Upper lobe of right lung (tissue), 1 donor: Measurements from ENCODE around the gene NRAS. TPM values are rescaled to one million over a fixed set of nuclear protein-coding genes. Genes with fewer than 3 reads are reported as not detected.

Experiments used
- ATAC-seq: fragments of 200-7000 bp; cut with Tn5 transposase; one replicate; pipeline ENCODE4 v1.9.1; 2020; ENCODE audit warnings: mild to moderate bottlenecking, moderate library complexity
- DNase-seq: peaks from one replicate; pipeline ENCODE4 v3.0.0-alpha.2; 2020
- H3K27ac ChIP-seq: fragments of 200-600 bp; one replicate; pipeline ENCODE4 v1.8.0; 2022
- H3K27me3 ChIP-seq: fragments of 200-600 bp; one replicate; pipeline ENCODE4 v1.8.0; 2022; ENCODE audit warnings: mild to moderate bottlenecking
- H3K36me3 ChIP-seq: fragments of 200-600 bp; one replicate; pipeline ENCODE4 v1.8.0; 2022
- H3K4me1 ChIP-seq: fragments of 200-600 bp; one replicate; pipeline ENCODE4 v1.8.0; 2022
- H3K4me3 ChIP-seq: fragments of 200-600 bp; one replicate; pipeline ENCODE4 v1.8.0; 2022; ENCODE audit warnings: mild to moderate bottlenecking
- H3K9me3 ChIP-seq: fragments of 200-600 bp; one replicate; pipeline ENCODE4 v1.8.0; 2022
- intact Hi-C: fragments of 100-400 bp; cut with DNase I; formaldehyde crosslinking; loops from one replicate; pipeline ENCODE4 v1.11.0; 2022
- total RNA-seq: library from RNA; stranded (reverse); fragmentation: NEBNext Ultra II Directional; extraction: Animal tissue kit (Norgen Biotek cat#: 25700); gene quantifications from one replicate; pipeline ENCODE4 v1.2.1, GENCODE V29; 2021
- TF ChIP-seq, protein P1 (sequence below): fragments of 200-600 bp; IDR thresholded peaks from one replicate; pipeline ENCODE4 v1.8.0; 2022; ENCODE audit warnings: antibody characterized with exemption
- donor health status: DM: no; HTN: yes; CAD: no; lungs with severe emphysema.

NRAS gene
- total RNA-seq, 1 donor from 2014 or later, result 26.5 TPM

DNA sequence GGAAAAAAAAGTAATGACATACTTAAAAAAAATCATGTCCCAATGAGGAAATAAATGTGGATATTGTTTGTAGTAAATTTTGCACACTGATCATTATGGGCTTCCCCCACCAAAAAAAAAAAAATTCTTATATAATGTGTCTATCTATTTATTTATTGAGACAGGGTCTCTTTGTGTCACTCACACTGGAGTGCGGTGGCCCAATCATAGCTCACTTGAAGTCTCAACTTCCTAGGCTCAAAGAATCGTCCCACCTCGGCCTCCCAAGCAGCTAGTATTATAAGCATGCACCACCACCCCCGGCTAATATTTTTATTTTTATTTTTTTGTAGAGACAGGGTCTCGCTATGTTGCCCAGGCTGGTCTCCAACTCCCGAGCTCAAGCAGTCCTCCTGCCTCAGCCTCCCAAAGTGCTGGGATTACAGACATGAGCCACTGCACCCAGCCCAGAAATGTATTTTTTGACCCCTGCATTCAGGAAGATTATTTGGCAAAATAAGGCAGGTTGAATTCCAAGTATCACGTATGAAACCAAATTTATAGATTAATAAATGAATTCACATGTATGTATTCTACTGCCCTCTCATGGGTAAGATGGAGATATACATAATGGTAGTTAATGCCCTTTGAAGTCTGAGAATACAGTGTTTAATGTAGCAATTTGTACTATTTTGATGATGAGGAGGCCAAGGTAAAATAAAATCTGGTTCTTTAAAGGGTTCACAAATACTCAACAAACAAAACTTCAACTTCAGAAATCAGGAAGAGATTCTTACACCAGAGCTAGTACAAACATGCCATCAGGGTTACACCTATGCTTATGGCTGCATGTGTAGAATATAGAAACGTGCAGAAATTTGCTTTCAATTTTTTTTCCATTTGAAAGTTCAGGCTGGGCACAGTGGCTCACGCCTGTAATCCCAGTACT lies 45.3 kb downstream of the NRAS start:
- peak overlapping the region; percentile 72 for H3K4me3 ChIP-seq
- DNase-seq (no peak), ATAC-seq (no peak)

DNA sequence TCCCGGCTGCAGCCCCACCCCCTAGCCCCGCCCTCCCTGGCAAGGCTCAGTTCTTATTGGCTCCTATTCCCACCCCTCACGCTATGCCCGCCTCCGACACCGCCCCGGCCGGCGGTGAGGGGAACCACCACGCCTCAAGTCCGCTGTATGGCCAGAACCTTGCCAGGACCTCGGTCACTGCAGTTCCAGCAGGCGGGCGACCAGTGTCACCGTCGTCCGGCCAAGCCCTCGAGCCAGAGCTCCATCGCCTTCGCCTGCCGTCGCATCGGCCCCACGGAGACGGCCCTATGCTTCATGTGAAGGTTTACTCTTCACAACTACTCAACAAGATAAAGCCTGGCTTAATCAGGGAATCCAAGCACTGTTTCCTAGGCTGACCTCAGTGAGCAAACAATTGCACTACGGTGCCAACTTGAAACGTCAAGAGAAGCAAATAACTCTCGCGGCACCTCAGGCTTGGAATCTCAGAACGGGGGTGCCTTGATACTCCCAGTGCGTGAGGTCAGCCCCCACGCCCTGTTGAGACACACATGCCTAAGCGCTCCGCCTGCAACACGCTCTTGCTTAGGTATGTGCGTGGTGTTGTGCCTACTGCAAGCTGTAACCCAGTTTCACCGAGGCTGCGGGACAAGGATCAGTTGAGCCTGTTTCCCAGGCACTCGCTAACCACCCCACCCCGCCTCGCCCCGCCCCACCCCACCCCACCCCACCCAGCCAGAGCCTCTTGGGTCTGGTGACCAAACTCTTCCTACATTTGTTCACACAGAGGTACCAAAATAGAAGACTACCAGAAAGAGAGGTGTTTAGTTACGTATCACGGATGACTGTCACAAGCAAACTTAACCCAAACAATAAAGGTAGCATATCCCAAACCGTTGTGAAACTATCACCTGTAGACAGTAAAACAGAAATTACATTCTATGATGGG lies 46.2 kb downstream of the NRAS start:
- TF ChIP-seq, protein P1, sequence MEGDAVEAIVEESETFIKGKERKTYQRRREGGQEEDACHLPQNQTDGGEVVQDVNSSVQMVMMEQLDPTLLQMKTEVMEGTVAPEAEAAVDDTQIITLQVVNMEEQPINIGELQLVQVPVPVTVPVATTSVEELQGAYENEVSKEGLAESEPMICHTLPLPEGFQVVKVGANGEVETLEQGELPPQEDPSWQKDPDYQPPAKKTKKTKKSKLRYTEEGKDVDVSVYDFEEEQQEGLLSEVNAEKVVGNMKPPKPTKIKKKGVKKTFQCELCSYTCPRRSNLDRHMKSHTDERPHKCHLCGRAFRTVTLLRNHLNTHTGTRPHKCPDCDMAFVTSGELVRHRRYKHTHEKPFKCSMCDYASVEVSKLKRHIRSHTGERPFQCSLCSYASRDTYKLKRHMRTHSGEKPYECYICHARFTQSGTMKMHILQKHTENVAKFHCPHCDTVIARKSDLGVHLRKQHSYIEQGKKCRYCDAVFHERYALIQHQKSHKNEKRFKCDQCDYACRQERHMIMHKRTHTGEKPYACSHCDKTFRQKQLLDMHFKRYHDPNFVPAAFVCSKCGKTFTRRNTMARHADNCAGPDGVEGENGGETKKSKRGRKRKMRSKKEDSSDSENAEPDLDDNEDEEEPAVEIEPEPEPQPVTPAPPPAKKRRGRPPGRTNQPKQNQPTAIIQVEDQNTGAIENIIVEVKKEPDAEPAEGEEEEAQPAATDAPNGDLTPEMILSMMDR, result peak; percentile 26
- H3K36me3 ChIP-seq, result no peaks in the 10 kb centered on the region
- peak overlapping the region; percentile 72 for H3K4me3 ChIP-seq
- intact Hi-C loops, result no loop called here
- ATAC-seq (peak; percentile 98), DNase-seq (peak; percentile 98)
- H3K9me3 ChIP-seq, result no peaks in the 10 kb centered on the region
- peaks cover 8% of the 10 kb centered on the region for H3K4me1 ChIP-seq
- H3K27ac ChIP-seq, result peak overlapping the region; percentile 84
- no peaks in the 10 kb centered on the region for H3K27me3 ChIP-seq

More for the DNA sequence above, 45.3 kb downstream of the NRAS start:
- no peaks in the 10 kb centered on the region for H3K27me3 ChIP-seq
- peak overlapping the region; percentile 7 for H3K27ac ChIP-seq
- H3K9me3 ChIP-seq, result no peaks in the 10 kb centered on the region
- no peaks in the 10 kb centered on the region for H3K36me3 ChIP-seq
- intact Hi-C loops, result no loop called here
- TF ChIP-seq, protein P1, result peak; percentile 39
- peaks cover 8% of the 10 kb centered on the region for H3K4me1 ChIP-seq

DNA sequence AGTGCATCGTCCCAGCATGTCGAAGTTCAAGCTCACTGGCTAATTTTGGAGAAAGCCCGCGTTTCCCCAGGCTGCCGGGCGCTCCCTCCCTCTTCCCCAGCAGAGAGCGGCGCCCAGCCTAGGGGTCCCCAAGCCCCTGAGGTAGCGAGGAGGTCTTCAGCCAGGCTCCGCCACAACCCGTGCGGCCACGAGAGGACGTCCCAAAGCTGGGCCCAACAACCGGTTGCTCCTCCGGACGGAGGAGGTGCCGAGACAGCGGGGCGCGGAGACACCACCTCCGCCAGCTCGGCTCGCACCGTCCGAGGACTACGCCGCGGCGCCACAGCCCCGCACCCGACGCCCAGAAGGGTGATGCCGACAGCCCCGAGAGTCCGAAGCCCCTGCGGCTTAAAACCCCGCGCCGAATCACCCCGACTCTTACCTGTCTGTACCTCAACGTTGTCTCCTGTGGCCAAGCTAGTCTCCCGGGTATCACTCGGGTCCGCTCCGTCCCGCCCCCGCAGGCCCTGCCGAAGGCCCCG lies 46.9 kb downstream of the NRAS start, which contains the start of gene DENND2C:
Gene DENND2C (minus strand): TSS at position 488 of the 521 bp plus-strand sequence. CDS start 44,065 bp downstream, outside the sequence.
- Histone ChIP-seq H3K27ac (peak within 1 kb of the TSS; percentile 84), H3K27me3 (no peaks in the 10 kb centered on the region), H3K9me3 (no peaks in the 10 kb centered on the region), H3K36me3 (no peaks in the 10 kb centered on the region), H3K4me1 (peaks cover 8% of the 10 kb centered on the region), H3K4me3 (peak within 1 kb of the TSS; percentile 72)
- intact Hi-C loops, result no loop called here
- DNase-seq (no peak), ATAC-seq (peak; percentile 72)
- TF ChIP-seq, protein P1, result no peak

DNA sequence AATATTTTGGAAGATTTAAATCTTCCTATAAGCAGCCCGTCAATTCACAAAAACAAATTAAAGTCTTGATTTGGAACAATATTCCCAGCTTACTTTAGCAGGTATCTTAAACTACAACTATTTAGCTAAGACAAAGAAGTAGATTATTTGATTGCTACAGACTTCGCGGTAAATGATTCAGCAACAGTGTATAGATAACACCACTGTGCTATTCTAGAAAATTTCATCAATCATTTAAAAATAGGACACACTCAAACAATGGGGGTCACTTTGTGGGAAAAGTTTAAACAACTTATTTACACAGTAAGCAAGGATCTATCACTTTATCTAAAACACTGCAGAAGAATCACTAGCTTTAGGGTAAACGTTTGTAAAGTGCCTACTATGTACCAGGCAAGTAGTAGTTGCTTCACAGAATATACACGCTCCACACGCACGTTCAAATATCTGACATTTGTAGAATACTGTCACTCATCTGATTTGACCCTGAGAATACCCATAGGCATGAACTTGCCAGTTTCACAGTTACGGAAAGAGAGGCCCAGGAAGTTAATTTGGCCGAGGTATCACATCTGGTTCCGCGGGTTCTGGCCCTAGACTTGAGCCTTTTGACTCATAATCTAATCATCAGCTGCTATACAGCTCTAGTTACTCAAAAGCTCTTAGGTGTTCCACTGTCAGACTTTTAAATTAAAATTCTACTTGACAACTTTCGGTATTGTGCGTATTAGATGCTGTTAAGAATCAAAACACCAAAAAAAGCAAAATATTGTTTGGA lies 47.6 kb downstream of the NRAS start:
- ATAC-seq (no peak), DNase-seq (no peak)
- H3K4me3 ChIP-seq, result peak overlapping the region; percentile 72
- peak overlapping the region; percentile 84 for H3K27ac ChIP-seq
- intact Hi-C loops, result no loop called here
- peaks cover 8% of the 10 kb centered on the region for H3K4me1 ChIP-seq
- no peaks in the 10 kb centered on the region for H3K36me3 ChIP-seq
- TF ChIP-seq, protein P1, result no peak
- no peaks in the 10 kb centered on the region for H3K27me3 ChIP-seq
- H3K9me3 ChIP-seq, result no peaks in the 10 kb centered on the region

DNA sequence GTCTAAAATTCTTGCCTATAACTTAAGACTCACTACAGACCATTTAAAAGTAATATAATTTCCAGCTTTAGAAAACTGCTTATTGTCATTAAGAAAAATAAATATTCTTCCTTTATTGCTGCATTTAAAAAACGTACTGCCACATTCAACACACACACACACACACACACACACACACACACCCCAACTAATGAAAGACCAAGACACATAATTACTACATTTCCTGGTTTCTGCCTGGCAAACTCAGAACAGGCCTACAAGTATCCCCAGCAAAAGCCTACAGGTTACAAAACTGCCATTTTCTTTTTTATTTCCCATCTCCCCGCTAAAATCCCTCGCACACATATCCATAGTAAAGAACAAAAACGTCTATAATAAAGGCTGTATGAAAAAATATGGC lies 48.2 kb downstream of the NRAS start:
- DNase-seq (no peak), ATAC-seq (no peak)
- no peaks in the 10 kb centered on the region for H3K9me3 ChIP-seq
- H3K27me3 ChIP-seq, result no peaks in the 10 kb centered on the region
- no peaks in the 10 kb centered on the region for H3K36me3 ChIP-seq
- peaks cover 8% of the 10 kb centered on the region for H3K4me1 ChIP-seq
- no peak overlapping the region for H3K4me3 ChIP-seq
- TF ChIP-seq, protein P1, result no peak
- no peak overlapping the region for H3K27ac ChIP-seq
- intact Hi-C loops, result no loop called here
